IPS DF 6.9 (cell line): ENCODE measurements around the gene PGAM5.
"Not testable (repeated sequence)": the region's sequence is repeated elsewhere in the genome, so short reads cannot be mapped to it uniquely, and the experiment has no call there.

Source experiments
- DNase-seq: peaks from one replicate; pipeline ENCODE4 v3.0.0-alpha.2; 2013; ENCODE audit warnings: low read depth, low spot score
- H3K27ac ChIP-seq: one replicate; pipeline ENCODE4 v1.5.1; 2013; ENCODE audit warnings: low read length, control low read depth
- H3K27me3 ChIP-seq: 2 replicates; pipeline ENCODE4 v1.6.1; 2013; ENCODE audit warnings: mild to moderate bottlenecking, low read length; ENCODE audit not compliant: control insufficient read depth, insufficient read depth
- H3K36me3 ChIP-seq: 2 replicates; pipeline ENCODE4 v1.6.1; 2013; ENCODE audit warnings: low read length; ENCODE audit not compliant: control insufficient read depth, insufficient read depth
- H3K4me1 ChIP-seq: 2 replicates; pipeline ENCODE4 v1.6.1; 2013; ENCODE audit warnings: low read length; ENCODE audit not compliant: control insufficient read depth, insufficient read depth
- H3K4me3 ChIP-seq: 2 replicates; pipeline ENCODE4 v1.5.1; 2013; ENCODE audit warnings: mild to moderate bottlenecking, low read length
- H3K9me3 ChIP-seq: 2 replicates; pipeline ENCODE4 v1.6.1; 2013; ENCODE audit warnings: low read length, inconsistent platforms; ENCODE audit not compliant: control insufficient read depth, insufficient read depth
- WGBS: extraction: QIAGEN DNeasy Blood & Tissue Kit; methylation state at CpG from one replicate; pipeline ENCODE4 v1.1.7; 2013; ENCODE audit warnings: mixed read lengths, missing lambda C conversion rate; ENCODE audit not compliant: insufficient read length, insufficient coverage; 5-methylcytosine and 5-hydroxymethylcytosine counted together

Gene PGAM5

GRCh38 chr12:132747395-132747794, 36.8 kb downstream of the PGAM5 start:
- no peak for DNase-seq
- no peaks in the 10 kb centered on the region for H3K27me3 ChIP-seq
- no CpG with 5 or more reads among the region's 11 CpGs for WGBS
- no peaks in the 10 kb centered on the region for H3K9me3 ChIP-seq
- no peak overlapping the region for H3K4me3 ChIP-seq
- H3K36me3 ChIP-seq = peaks cover 60% of the 10 kb centered on the region
- no peak overlapping the region for H3K27ac ChIP-seq
- H3K4me1 ChIP-seq = no peaks in the 10 kb centered on the region

GRCh38 chr12:132747896-132748295, 37.3 kb downstream of the PGAM5 start:
- Histone ChIP-seq H3K4me3 (no peak overlapping the region), H3K4me1 (no peaks in the 10 kb centered on the region), H3K27ac (no peak overlapping the region), H3K9me3 (no peaks in the 10 kb centered on the region), H3K27me3 (no peaks in the 10 kb centered on the region), H3K36me3 (peaks cover 55% of the 10 kb centered on the region)
- no peak for DNase-seq
- no CpG with 5 or more reads among the region's 22 CpGs for WGBS

GRCh38 chr12:132748319-132748718, 37.7 kb downstream of the PGAM5 start:
- H3K27ac ChIP-seq = no peak overlapping the region
- WGBS = no CpG with 5 or more reads among the region's 10 CpGs
- H3K27me3 ChIP-seq = no peaks in the 10 kb centered on the region
- DNase-seq = no peak
- no peak overlapping the region for H3K4me3 ChIP-seq
- no peaks in the 10 kb centered on the region for H3K9me3 ChIP-seq
- H3K4me1 ChIP-seq = no peaks in the 10 kb centered on the region
- peaks cover 52% of the 10 kb centered on the region for H3K36me3 ChIP-seq

- H3K27me3 ChIP-seq, H3K9me3 ChIP-seq, DNase-seq, H3K4me3 ChIP-seq, H3K4me1 ChIP-seq, H3K27ac ChIP-seq: not testable (repeated sequence)
- no CpG with 5 or more reads among the region's 7 CpGs for WGBS
- H3K36me3 ChIP-seq = peaks cover 22% of the 10 kb centered on the region; the same call in 1 of the 2 replicates
Observed at GRCh38 chr12:132753670-132754069, 43.0 kb downstream of the PGAM5 start.

- no peak overlapping the region for H3K27ac ChIP-seq
- no peak overlapping the region for H3K4me3 ChIP-seq
- no CpG with 5 or more reads among the region's 14 CpGs for WGBS
- no peaks in the 10 kb centered on the region for H3K4me1 ChIP-seq
- peaks cover 19% of the 10 kb centered on the region; the same call in 1 of the 2 replicates for H3K36me3 ChIP-seq
- no peaks in the 10 kb centered on the region for H3K27me3 ChIP-seq
- no peak for DNase-seq
- no peaks in the 10 kb centered on the region for H3K9me3 ChIP-seq
Observed at GRCh38 chr12:132754160-132754932, 43.7 kb downstream of the PGAM5 start.

- not testable (repeated sequence) for H3K4me1 ChIP-seq, DNase-seq, H3K27ac ChIP-seq, H3K36me3 ChIP-seq, H3K9me3 ChIP-seq, H3K4me3 ChIP-seq, H3K27me3 ChIP-seq
- no CpG with 5 or more reads among the region's 28 CpGs for WGBS
Observed at GRCh38 chr12:132758825-132759224, 48.2 kb downstream of the PGAM5 start.

GRCh38 chr12:132759359-132759758, 48.7 kb downstream of the PGAM5 start:
- H3K9me3 ChIP-seq = no peaks in the 10 kb centered on the region
- H3K4me1 ChIP-seq = no peaks in the 10 kb centered on the region
- no peak overlapping the region for H3K4me3 ChIP-seq
- H3K36me3 ChIP-seq = peaks cover 8% of the 10 kb centered on the region
- no peak overlapping the region for H3K27ac ChIP-seq
- 100% methylated on average over 1 of the region's 8 CpGs for WGBS
- no peaks in the 10 kb centered on the region for H3K27me3 ChIP-seq
- DNase-seq = no peak

GRCh38 chr12:132761032-132761920, 50.6 kb downstream of the PGAM5 start, which contains the start of gene ANKLE2:
ANKLE2 (minus strand) TSS chr12:132761832; CDS start chr12:132761798, 34 bp downstream.
- no peak within 1 kb of the TSS for H3K27ac ChIP-seq
- H3K36me3 ChIP-seq = peaks cover 2% of the 10 kb centered on the region
- H3K4me3 ChIP-seq = peak within 1 kb of the TSS; percentile 100
- no peaks in the 10 kb centered on the region for H3K27me3 ChIP-seq
- DNase-seq = no peak
- no CpG with 5 or more reads among the region's 97 CpGs for WGBS
- no peaks in the 10 kb centered on the region for H3K4me1 ChIP-seq
- H3K9me3 ChIP-seq = no peaks in the 10 kb centered on the region

- Histone ChIP-seq H3K27ac (no peak overlapping the region), H3K4me1 (no peaks in the 10 kb centered on the region), H3K27me3 (no peaks in the 10 kb centered on the region), H3K4me3 (peak overlapping the region; percentile 100), H3K9me3 (no peaks in the 10 kb centered on the region), H3K36me3 (peaks cover 2% of the 10 kb centered on the region)
- no CpG with 5 or more reads among the region's 89 CpGs for WGBS
- DNase-seq = peak; percentile 35
Observed at GRCh38 chr12:132761921-132762583, 51.4 kb downstream of the PGAM5 start.

- no peaks in the 10 kb centered on the region for H3K27me3 ChIP-seq
- H3K36me3 ChIP-seq = no peaks in the 10 kb centered on the region; the same call in 1 of the 2 replicates
- no peaks in the 10 kb centered on the region for H3K9me3 ChIP-seq
- H3K27ac ChIP-seq = no peak overlapping the region
- H3K4me3 ChIP-seq = no peak overlapping the region
- WGBS = no CpG with 5 or more reads among the region's 20 CpGs
- no peak for DNase-seq
- H3K4me1 ChIP-seq = no peaks in the 10 kb centered on the region
Observed at GRCh38 chr12:132764231-132764630, 53.6 kb downstream of the PGAM5 start.
